ENCODE measurements around the gene DRP2.
"Not testable (repeated sequence)": the region's sequence is repeated elsewhere in the genome, so short reads cannot be mapped to it uniquely, and the experiment has no call there.

DRP2 gene

GRCh38 chrX:101252634-101253033 lies 33.0 kb downstream of the DRP2 start:
- no peak for DNase-seq

GRCh38 chrX:101257448-101258258 lies 38.1 kb downstream of the DRP2 start:
- DNase-seq, result no peak

- no peak for DNase-seq
Measured at GRCh38 chrX:101258259-101258581, 38.6 kb downstream of the DRP2 start.

GRCh38 chrX:101260435-101260834 lies 40.8 kb downstream of the DRP2 start:
- DNase-seq, result no peak

GRCh38 chrX:101262590-101262989 lies 43.0 kb downstream of the DRP2 start:
- DNase-seq, result no peak

GRCh38 chrX:101263766-101264165 lies 44.2 kb downstream of the DRP2 start:
- no peak for DNase-seq

- no peak for DNase-seq
Measured at GRCh38 chrX:101265869-101266428, 46.4 kb downstream of the DRP2 start.

GRCh38 chrX:101274198-101274597 lies 54.6 kb downstream of the DRP2 start:
- DNase-seq, result no peak

GRCh38 chrX:101276238-101276637 lies 56.7 kb downstream of the DRP2 start:
- DNase-seq, result no peak

DNA sequence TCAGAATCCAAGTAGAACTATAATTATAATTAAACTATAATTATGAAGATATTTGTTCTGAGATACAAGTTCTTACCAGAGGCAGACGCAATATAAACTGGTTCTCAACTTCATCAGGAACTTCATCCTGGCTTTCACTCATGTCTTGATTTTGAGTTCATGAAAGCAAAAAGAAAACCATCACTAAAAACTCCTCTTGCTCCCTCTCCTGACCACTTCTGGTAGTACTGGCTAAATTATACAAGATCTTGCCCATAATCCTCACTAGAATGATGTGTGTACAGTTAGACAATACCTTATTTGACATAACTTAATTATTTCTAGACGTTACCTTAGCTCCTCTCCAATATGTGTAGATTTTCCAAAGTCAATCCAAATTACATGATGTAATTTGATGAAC lies 67.8 kb downstream of the DRP2 start:
- DNase-seq, result peak in 1 of 2 donors; percentile 34

DNA sequence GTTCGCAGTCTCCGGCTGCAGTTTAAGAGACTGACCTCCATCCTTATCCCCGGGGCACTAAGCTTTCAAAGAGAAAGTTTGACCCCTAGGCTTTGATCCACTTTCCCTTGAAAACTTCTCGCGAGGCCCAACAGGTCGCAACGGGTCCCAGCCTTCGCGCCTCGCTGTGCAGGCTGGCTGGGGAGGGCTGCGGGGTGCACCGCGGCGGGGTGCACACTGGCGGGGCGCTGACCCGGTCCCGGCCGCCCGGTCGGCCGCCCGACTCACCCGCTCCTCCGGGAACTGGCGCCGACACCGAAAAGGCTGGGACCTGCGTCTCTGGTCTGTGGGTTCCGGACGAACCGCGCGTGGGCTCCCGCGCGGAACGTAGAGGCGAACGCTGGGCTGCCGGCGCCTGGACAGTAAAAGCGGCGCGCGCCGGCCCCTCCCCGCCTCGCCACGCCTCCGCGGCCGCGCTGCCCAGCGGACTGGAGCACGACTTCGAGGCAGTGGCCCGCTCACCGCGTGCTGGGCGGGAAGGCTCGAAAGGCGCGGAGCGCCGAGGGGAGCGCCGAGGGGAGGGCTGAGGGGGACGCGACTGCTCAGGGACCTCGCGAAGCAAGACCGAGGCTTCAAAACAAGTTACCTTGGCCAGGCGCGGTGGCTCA lies 71.5 kb downstream of the DRP2 start, which contains the start of gene TAF7L:
TAF7L (minus strand) TSS at position 378 of the 647 bp plus-strand sequence. CDS start 3,791 bp downstream, outside the sequence.
- no peak for DNase-seq

- DNase-seq, result not testable (repeated sequence)
Measured at GRCh38 chrX:101295603-101296002, 76.0 kb downstream of the DRP2 start.

GRCh38 chrX:101303790-101304189 lies 84.2 kb downstream of the DRP2 start:
- DNase-seq, result no peak
